ENCODE measurements around the gene CDH3.
A peak's percentile ranks its signal among the peaks of the same experiment; 100 is the strongest.

The CDH3 gene

GRCh38 chr16:68644715-68645493 is at the start of gene CDH3:
Gene CDH3, plus strand, starts transcription at chr16:68645310. Its CDS starts 70 bp downstream, at chr16:68645380.
- H3K36me3 Mint-ChIP-seq (ENCODE audit: low read depth), result peaks cover 3% of the 10 kb centered on the region
- peak within 1 kb of the TSS; percentile 42 for H3K4me3 Mint-ChIP-seq
- H3K9me3 Mint-ChIP-seq, result no peaks in the 10 kb centered on the region
- H3K27me3 Mint-ChIP-seq (ENCODE audit: low read depth), result peaks cover 61% of the 10 kb centered on the region
- H3K27ac Mint-ChIP-seq, result no peak within 1 kb of the TSS
- peaks cover 6% of the 10 kb centered on the region for H3K4me1 Mint-ChIP-seq (ENCODE audit: low read depth)

- H3K36me3 Mint-ChIP-seq (ENCODE audit: low read depth), result peaks cover 3% of the 10 kb centered on the region
- no peak overlapping the region for H3K4me3 Mint-ChIP-seq
- no peaks in the 10 kb centered on the region for H3K27me3 Mint-ChIP-seq (ENCODE audit: low read depth)
- peaks cover 16% of the 10 kb centered on the region for H3K9me3 Mint-ChIP-seq
- H3K27ac Mint-ChIP-seq, result no peak overlapping the region
- no peaks in the 10 kb centered on the region for H3K4me1 Mint-ChIP-seq (ENCODE audit: low read depth)
These were observed 48.8 kb upstream of the CDH3 start for GRCh38 chr16:68596266-68596665.

GRCh38 chr16:68599586-68599985 is 45.5 kb upstream of the CDH3 start:
- Mint-ChIP-seq H3K9me3 (peaks cover 8% of the 10 kb centered on the region), H3K27me3 (ENCODE audit: low read depth) (no peaks in the 10 kb centered on the region), H3K36me3 (ENCODE audit: low read depth) (no peaks in the 10 kb centered on the region), H3K27ac (no peak overlapping the region), H3K4me1 (ENCODE audit: low read depth) (no peaks in the 10 kb centered on the region), H3K4me3 (no peak overlapping the region)

DNA sequence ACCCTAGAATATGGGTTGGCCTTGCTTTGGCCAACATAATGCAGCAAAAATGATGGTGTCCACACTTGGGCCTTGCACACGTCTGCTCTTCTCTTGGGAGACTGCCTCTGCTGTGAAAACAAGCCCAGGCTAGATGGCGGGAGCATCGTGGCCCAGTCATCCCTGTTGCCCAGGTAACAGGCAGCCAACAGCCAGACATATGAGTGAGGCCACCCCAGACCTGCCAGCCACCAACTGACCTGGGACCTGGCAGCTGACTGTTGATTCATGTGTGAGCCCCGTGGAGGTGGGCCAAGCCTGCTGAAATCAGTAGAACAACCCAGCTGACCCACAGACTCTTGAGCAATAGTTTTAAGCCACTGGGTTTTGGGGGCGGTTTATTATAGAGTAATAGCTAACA is 39.4 kb upstream of the CDH3 start:
- H3K9me3 Mint-ChIP-seq, result peaks cover 11% of the 10 kb centered on the region
- no peaks in the 10 kb centered on the region for H3K27me3 Mint-ChIP-seq (ENCODE audit: low read depth)
- H3K27ac Mint-ChIP-seq, result no peak overlapping the region
- H3K36me3 Mint-ChIP-seq (ENCODE audit: low read depth), result no peaks in the 10 kb centered on the region
- H3K4me1 Mint-ChIP-seq (ENCODE audit: low read depth), result no peaks in the 10 kb centered on the region
- H3K4me3 Mint-ChIP-seq, result no peak overlapping the region

DNA sequence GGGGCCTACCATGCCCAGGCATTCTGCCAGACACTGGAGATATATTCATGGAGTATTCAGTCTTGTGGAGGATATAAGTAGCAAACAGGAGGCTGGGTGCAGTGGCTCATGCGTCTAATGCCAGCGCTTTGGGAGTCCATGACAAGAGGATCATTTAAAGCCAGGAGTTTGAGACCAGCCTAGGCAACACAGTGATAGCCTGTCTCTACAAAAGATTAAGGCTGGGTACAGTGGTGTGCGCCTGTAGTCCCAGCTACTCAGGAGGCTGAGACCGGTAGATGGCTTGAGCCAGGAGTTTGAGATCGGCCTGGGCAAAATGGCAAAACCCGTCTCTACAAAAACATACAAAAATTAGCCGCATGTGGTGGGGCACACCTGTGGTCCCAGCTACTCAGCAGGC is 37.7 kb upstream of the CDH3 start:
- H3K27ac Mint-ChIP-seq, result no peak overlapping the region
- H3K27me3 Mint-ChIP-seq (ENCODE audit: low read depth), result no peaks in the 10 kb centered on the region
- no peaks in the 10 kb centered on the region for H3K4me1 Mint-ChIP-seq (ENCODE audit: low read depth)
- H3K4me3 Mint-ChIP-seq, result no peak overlapping the region
- H3K9me3 Mint-ChIP-seq, result peaks cover 12% of the 10 kb centered on the region
- peaks cover under 1% of the 10 kb centered on the region for H3K36me3 Mint-ChIP-seq (ENCODE audit: low read depth)

DNA sequence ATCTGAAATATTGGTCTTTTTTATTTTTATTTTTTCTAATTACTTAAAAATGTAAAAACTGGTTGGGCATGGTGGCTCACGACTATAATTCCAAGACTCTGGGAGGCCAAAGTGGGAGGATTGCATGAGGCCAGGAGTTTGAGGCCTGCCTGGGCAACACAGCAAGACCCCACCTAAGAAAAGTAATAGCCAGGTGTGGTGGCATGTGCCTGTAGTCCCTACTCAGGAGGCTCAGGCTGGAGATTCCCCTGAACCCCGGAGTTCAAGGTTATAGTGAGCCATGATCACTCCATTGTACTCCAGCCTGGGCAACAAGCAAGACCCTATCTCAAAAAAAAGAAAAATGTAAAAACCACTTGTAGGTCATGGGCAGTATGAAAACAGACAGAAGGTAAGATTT is 36.8 kb upstream of the CDH3 start:
- no peaks in the 10 kb centered on the region for H3K27me3 Mint-ChIP-seq (ENCODE audit: low read depth)
- H3K36me3 Mint-ChIP-seq (ENCODE audit: low read depth), result peaks cover 2% of the 10 kb centered on the region
- H3K4me3 Mint-ChIP-seq, result no peak overlapping the region
- H3K27ac Mint-ChIP-seq, result no peak overlapping the region
- H3K9me3 Mint-ChIP-seq, result peaks cover 12% of the 10 kb centered on the region
- no peaks in the 10 kb centered on the region for H3K4me1 Mint-ChIP-seq (ENCODE audit: low read depth)

- Mint-ChIP-seq H3K36me3 (ENCODE audit: low read depth) (peaks cover 2% of the 10 kb centered on the region), H3K27ac (no peak overlapping the region), H3K4me1 (ENCODE audit: low read depth) (no peaks in the 10 kb centered on the region), H3K27me3 (ENCODE audit: low read depth) (no peaks in the 10 kb centered on the region), H3K9me3 (peaks cover 20% of the 10 kb centered on the region), H3K4me3 (no peak overlapping the region)
These were observed 32.1 kb upstream of the CDH3 start for GRCh38 chr16:68612996-68613395.

GRCh38 chr16:68617734-68618133 is 27.4 kb upstream of the CDH3 start:
- H3K27ac Mint-ChIP-seq, result no peak overlapping the region
- peaks cover 13% of the 10 kb centered on the region for H3K9me3 Mint-ChIP-seq
- H3K36me3 Mint-ChIP-seq (ENCODE audit: low read depth), result no peaks in the 10 kb centered on the region
- no peaks in the 10 kb centered on the region for H3K27me3 Mint-ChIP-seq (ENCODE audit: low read depth)
- H3K4me1 Mint-ChIP-seq (ENCODE audit: low read depth), result no peaks in the 10 kb centered on the region
- no peak overlapping the region for H3K4me3 Mint-ChIP-seq

- H3K36me3 Mint-ChIP-seq (ENCODE audit: low read depth), result no peaks in the 10 kb centered on the region
- peaks cover 3% of the 10 kb centered on the region for H3K27me3 Mint-ChIP-seq (ENCODE audit: low read depth)
- no peaks in the 10 kb centered on the region for H3K4me1 Mint-ChIP-seq (ENCODE audit: low read depth)
- no peak overlapping the region for H3K4me3 Mint-ChIP-seq
- no peak overlapping the region for H3K27ac Mint-ChIP-seq
- H3K9me3 Mint-ChIP-seq, result no peaks in the 10 kb centered on the region
These were observed 18.6 kb upstream of the CDH3 start for GRCh38 chr16:68626557-68626956.

- H3K4me3 Mint-ChIP-seq, result no peak overlapping the region
- H3K27me3 Mint-ChIP-seq (ENCODE audit: low read depth), result peaks cover 3% of the 10 kb centered on the region
- no peaks in the 10 kb centered on the region for H3K36me3 Mint-ChIP-seq (ENCODE audit: low read depth)
- no peaks in the 10 kb centered on the region for H3K4me1 Mint-ChIP-seq (ENCODE audit: low read depth)
- H3K9me3 Mint-ChIP-seq, result no peaks in the 10 kb centered on the region
- H3K27ac Mint-ChIP-seq, result no peak overlapping the region
These were observed 17.1 kb upstream of the CDH3 start for GRCh38 chr16:68627951-68628425.

DNA sequence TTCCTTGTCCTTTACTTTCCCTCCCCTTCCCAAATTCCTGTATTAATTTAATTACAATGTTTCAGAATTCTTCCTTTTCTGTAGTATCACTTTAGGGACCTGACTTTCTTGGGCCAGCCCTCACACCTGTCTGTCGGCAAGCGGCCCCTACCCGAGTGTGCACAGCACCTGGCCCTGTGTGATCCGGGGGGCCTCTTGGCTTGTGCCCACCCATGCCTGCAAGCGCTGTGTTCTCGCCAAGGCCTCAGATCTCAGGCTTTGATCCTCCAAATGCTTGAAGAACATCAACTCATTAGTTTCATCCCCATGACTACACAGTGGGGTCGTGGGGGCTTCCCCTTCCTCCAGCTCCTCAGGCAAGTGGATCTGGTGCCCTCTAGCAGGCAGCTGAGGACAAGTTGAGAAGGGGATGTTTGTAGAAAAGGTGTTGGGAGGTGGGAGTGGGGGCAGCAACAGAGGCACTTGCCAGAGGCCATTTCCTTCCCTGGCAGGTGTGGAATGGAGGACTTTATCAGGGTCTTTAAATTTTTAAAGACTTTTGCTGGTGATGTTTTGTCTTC is 15.7 kb upstream of the CDH3 start:
- H3K27ac Mint-ChIP-seq, result no peak overlapping the region
- H3K4me1 Mint-ChIP-seq (ENCODE audit: low read depth), result no peaks in the 10 kb centered on the region
- H3K36me3 Mint-ChIP-seq (ENCODE audit: low read depth), result no peaks in the 10 kb centered on the region
- H3K27me3 Mint-ChIP-seq (ENCODE audit: low read depth), result peaks cover 3% of the 10 kb centered on the region
- H3K9me3 Mint-ChIP-seq, result no peaks in the 10 kb centered on the region
- no peak overlapping the region for H3K4me3 Mint-ChIP-seq

DNA sequence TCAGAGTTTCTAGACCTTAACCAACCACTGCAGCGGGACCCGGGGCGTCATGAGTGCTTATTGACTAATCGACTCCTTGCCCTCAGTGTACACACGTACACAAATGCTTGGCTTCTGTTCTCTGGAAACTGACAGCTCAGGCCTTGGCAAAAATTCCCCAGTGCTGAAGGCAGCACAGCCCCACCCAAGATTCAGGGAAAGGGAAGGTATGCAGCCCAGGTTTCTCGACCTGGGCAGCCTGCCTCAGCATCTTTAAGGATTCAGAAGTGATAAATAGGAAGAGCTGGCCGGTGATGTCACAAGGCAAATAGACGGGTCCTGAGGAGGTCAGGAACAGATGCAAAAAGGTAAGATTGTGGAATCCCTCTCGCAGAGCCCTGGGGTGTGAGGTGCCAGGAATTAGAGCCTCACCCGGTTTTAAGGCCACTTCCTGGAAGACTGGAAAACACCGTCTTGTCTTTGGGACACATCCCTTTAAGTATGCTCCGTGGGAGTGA is 9.0 kb upstream of the CDH3 start:
- Mint-ChIP-seq H3K27me3 (ENCODE audit: low read depth) (peaks cover 4% of the 10 kb centered on the region), H3K9me3 (no peaks in the 10 kb centered on the region), H3K36me3 (ENCODE audit: low read depth) (peaks cover 2% of the 10 kb centered on the region), H3K27ac (no peak overlapping the region), H3K4me3 (no peak overlapping the region), H3K4me1 (ENCODE audit: low read depth) (no peaks in the 10 kb centered on the region)

DNA sequence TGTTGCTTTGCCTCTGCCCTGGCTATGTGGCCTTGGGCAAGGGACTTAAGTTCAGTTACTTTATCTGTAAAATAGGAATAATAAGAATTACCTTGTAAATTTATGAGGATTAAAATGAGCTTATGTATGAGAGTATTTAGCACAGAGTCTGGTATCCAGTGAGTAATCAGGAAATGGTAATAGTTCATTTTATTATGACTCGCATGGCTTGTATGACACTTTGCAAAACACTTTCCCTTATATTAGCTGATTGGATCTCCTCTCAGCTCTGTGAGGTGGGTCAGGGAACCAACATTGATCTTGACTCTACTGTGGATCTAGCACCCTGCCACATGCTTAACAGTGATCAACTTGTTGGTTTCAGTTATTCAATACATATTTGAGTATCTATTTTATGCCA is 8.3 kb upstream of the CDH3 start:
- H3K27ac Mint-ChIP-seq, result no peak overlapping the region
- no peak overlapping the region for H3K4me3 Mint-ChIP-seq
- peaks cover 5% of the 10 kb centered on the region for H3K27me3 Mint-ChIP-seq (ENCODE audit: low read depth)
- no peaks in the 10 kb centered on the region for H3K9me3 Mint-ChIP-seq
- no peaks in the 10 kb centered on the region for H3K4me1 Mint-ChIP-seq (ENCODE audit: low read depth)
- H3K36me3 Mint-ChIP-seq (ENCODE audit: low read depth), result peaks cover 3% of the 10 kb centered on the region

DNA sequence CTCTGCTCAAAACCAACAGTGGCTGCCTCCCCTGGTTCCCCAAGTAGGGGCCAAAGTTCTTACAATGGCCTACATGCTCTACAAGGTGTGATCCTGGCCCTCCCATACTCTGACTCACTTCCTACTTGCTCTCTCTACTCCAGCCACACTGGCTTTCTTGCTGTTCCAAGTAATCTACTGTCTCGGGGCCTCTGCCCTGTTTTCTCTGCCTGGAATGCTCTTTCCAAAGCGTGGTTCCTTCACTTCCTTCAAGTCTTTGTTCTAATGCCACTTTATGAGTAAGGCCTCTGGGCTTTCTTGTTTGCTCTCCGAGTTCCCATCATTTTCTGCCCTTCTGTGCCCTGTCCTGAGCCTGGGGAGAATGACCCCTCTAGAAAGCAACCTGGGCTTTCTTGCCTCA is 4.1 kb upstream of the CDH3 start:
- peaks cover 35% of the 10 kb centered on the region for H3K27me3 Mint-ChIP-seq (ENCODE audit: low read depth)
- no peak overlapping the region for H3K4me3 Mint-ChIP-seq

DNA sequence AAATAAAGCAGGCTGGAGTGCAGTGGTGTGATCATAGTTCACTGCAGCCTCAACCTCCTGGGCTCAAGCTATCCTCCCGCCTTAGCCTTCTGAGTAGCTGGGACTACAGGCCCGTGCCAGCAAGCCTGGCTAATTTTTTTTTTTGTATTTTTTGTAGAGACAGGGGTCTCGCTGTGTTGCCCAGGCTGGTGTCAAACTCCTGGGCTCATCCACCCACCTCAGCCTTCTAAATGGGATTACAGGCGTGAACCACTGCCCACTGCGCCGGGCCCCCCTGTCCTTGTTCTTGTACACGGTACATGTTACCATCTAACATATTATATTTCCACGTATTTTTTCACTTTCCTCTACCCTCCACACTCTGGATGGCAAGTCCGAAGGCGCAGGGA is 3.1 kb upstream of the CDH3 start:
- H3K27ac Mint-ChIP-seq, result no peak overlapping the region
- peaks cover 44% of the 10 kb centered on the region for H3K27me3 Mint-ChIP-seq (ENCODE audit: low read depth)
- H3K4me1 Mint-ChIP-seq (ENCODE audit: low read depth), result peaks cover 6% of the 10 kb centered on the region
- peaks cover 3% of the 10 kb centered on the region for H3K36me3 Mint-ChIP-seq (ENCODE audit: low read depth)
- no peak overlapping the region for H3K4me3 Mint-ChIP-seq
- H3K9me3 Mint-ChIP-seq, result no peaks in the 10 kb centered on the region

More for the DNA sequence above, 4.1 kb upstream of the CDH3 start:
- Mint-ChIP-seq H3K36me3 (ENCODE audit: low read depth) (peaks cover 3% of the 10 kb centered on the region), H3K27ac (no peak overlapping the region), H3K4me1 (ENCODE audit: low read depth) (peaks cover 6% of the 10 kb centered on the region), H3K9me3 (no peaks in the 10 kb centered on the region)
